Mucosa of descending colon (tissue), 3 donors: ENCODE results near the gene IQCE. TPM values are rescaled to one million over a fixed set of nuclear protein-coding genes. Genes with fewer than 3 reads are reported as not detected.

ENCODE experiments used
- ATAC-seq: fragments of 200-7000 bp; cut with Tn5 transposase; one replicate; pipeline ENCODE4 v1.9.1; 2020; ENCODE audit warnings: mild to moderate bottlenecking, moderate library complexity
- DNase-seq, 3 donors: peaks; one replicate each; pipeline ENCODE4 v3.0.0-alpha.2; 2020
- H3K36me3 ChIP-seq: fragments of 200-600 bp; one replicate; pipeline ENCODE4 v1.8.0; 2021; ENCODE audit warnings: low read depth, mild to moderate bottlenecking
- H3K4me1 ChIP-seq: fragments of 200-600 bp; one replicate; pipeline ENCODE4 v1.8.0; 2021; ENCODE audit warnings: low read depth, mild to moderate bottlenecking
- H3K4me3 ChIP-seq: fragments of 200-600 bp; one replicate; pipeline ENCODE4 v1.8.0; 2021; ENCODE audit warnings: mild to moderate bottlenecking
- H3K9me3 ChIP-seq: fragments of 200-600 bp; one replicate; pipeline ENCODE4 v1.8.0; 2021; ENCODE audit warnings: mild to moderate bottlenecking
- intact Hi-C, 2 donors: fragments of 100-400 bp; cut with DNase I in 1 of 2; cut with micrococcal nuclease in 1 of 2; formaldehyde crosslinking; loops; one replicate each; pipeline versions ENCODE4 v1.11.0 to v1.11.1; 2022; cut with DNase I, micrococcal nuclease
- total RNA-seq, 3 donors: library from RNA; stranded (reverse); fragmentation: NEBNext Ultra II Directional in 2 of 3; extraction: Animal tissue kit (Norgen Biotek cat#: 25700) in 2 of 3; gene quantifications; one replicate each; pipeline versions ENCODE4 v1.2.1 to v1.2.4, GENCODE V29; 2021 to 2023
- TF ChIP-seq, protein P1 (sequence below): fragments of 200-600 bp; IDR thresholded peaks from one replicate; pipeline ENCODE4 v1.8.0; 2022; ENCODE audit warnings: antibody characterized with exemption, mild to moderate bottlenecking
- donor health status: DM: no; HTN: no; CAD: no; lungs with moderate emphysema.
- donor health status: DM: no; HTN: no; CAD: no.
- donor health status: DM: no; HTN: yes; CAD: no.

Gene IQCE
- total RNA-seq, 3 donors from 2014 or later = 27.9 to 41.2 (median 35.9) TPM

DNA sequence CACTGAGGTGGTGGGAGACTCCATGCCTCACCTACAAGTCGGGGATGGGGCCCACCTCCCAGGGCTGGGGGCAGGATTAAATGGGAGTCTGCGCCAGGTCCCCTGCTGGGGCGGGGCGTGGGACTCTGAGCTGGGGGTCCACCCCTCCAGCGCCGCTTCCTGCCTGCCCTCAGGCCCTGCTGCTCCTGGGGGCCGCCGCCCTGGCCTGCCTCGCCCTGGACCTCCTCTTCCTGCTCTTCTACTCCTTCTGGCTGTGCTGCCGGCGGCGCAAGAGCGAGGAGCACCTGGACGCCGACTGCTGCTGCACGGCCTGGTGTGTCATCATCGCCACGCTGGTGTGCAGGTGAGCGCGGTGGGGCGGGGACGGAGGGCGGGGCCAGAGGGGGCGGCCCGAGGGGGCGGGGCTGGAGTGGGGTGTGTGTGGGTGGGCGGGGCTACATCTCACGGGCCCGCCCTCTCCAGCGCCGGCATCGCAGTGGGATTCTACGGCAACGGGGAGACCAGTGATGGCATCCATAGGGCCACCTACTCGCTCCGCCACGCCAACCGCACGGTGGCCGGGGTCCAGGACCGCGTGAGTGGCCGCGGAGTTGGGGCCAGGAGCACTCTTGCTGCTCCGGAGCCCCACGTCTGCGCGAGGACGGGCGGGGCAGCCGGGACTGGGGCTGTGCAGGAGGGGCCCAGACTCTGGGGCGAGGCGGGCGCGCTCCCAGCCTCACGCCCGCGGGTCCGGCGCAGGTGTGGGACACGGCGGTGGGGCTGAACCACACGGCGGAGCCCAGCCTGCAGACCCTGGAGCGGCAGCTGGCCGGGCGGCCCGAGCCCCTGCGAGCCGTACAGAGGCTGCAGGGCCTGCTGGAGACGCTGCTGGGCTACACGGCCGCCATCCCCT lies 88.1 kb downstream of the IQCE start:
- DNase-seq (no peak), ATAC-seq (no peak)
- peaks cover 3% of the 10 kb centered on the region for H3K4me1 ChIP-seq
- H3K4me3 ChIP-seq = no peak overlapping the region
- intact Hi-C loops = no loop called here
- TF ChIP-seq, protein P1, sequence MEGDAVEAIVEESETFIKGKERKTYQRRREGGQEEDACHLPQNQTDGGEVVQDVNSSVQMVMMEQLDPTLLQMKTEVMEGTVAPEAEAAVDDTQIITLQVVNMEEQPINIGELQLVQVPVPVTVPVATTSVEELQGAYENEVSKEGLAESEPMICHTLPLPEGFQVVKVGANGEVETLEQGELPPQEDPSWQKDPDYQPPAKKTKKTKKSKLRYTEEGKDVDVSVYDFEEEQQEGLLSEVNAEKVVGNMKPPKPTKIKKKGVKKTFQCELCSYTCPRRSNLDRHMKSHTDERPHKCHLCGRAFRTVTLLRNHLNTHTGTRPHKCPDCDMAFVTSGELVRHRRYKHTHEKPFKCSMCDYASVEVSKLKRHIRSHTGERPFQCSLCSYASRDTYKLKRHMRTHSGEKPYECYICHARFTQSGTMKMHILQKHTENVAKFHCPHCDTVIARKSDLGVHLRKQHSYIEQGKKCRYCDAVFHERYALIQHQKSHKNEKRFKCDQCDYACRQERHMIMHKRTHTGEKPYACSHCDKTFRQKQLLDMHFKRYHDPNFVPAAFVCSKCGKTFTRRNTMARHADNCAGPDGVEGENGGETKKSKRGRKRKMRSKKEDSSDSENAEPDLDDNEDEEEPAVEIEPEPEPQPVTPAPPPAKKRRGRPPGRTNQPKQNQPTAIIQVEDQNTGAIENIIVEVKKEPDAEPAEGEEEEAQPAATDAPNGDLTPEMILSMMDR = no peak
- H3K36me3 ChIP-seq = no peaks in the 10 kb centered on the region
- no peaks in the 10 kb centered on the region for H3K9me3 ChIP-seq

DNA sequence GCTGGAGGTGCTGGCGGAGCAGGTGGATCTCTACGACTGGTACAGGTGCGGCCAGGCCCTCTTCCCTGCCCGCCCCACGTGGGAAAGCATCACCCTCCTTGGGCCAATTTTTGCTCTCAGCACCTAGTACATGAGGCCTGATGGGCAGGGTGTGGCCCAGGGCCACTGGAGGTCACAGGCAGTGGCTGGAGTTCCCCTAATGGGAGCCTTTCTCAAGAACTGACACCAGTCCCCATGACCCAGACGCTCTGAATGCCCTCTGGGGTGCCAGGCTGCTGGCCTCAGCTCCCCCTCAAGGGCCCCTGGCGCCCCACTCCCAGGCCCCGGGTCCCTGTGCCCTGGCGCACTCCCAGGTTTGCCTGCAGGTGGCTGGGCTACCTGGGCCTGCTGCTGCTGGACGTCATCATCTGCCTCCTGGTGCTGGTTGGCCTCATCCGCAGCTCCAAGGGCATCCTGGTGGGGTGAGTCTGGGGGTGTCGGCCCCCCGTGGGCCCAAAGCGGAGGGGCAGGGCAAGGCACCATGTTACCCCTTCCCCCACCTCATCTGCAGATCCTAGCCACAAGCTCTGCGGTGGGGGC lies 88.9 kb downstream of the IQCE start:
- ATAC-seq = no peak
- Histone ChIP-seq H3K4me3 (no peak overlapping the region), H3K4me1 (peaks cover 3% of the 10 kb centered on the region), H3K9me3 (no peaks in the 10 kb centered on the region), H3K36me3 (no peaks in the 10 kb centered on the region)
- no peak for DNase-seq
- intact Hi-C loops = no loop called here
- TF ChIP-seq, protein P1 = no peak

- Histone ChIP-seq H3K9me3 (no peaks in the 10 kb centered on the region), H3K36me3 (no peaks in the 10 kb centered on the region), H3K4me1 (peaks cover 2% of the 10 kb centered on the region), H3K4me3 (no peak overlapping the region)
- no peak for DNase-seq
- ATAC-seq = no peak
- TF ChIP-seq, protein P1 = no peak
- intact Hi-C loops = no loop called here
These were observed 90.5 kb downstream of the IQCE start for GRCh38 chr7:2649139-2649838.

- intact Hi-C loops = no loop called here
- Histone ChIP-seq H3K9me3 (no peaks in the 10 kb centered on the region), H3K36me3 (no peaks in the 10 kb centered on the region), H3K4me3 (no peak overlapping the region), H3K4me1 (no peaks in the 10 kb centered on the region)
- ATAC-seq (no peak), DNase-seq (no peak)
- TF ChIP-seq, protein P1 = no peak
These were observed 91.2 kb downstream of the IQCE start for GRCh38 chr7:2649991-2650390.

DNA sequence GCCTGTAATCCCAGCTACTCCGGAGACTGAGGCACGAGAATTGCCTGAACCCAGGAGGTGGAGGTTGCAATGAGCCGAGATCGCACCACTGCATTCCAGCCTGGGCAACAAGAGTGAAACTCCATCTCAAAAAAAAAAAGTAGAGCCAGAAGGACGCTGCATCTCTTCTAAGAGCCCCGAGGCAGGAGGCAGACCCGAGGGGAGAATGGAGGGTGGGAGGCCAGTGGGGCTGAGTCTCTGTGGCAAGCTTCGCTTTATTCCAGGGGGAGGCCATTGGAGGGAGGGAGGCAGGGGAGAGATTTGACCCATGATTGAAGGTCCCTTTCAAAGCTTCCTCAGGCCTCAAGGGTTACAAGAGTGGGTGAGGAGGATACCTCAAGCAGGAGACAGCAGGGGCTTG lies 91.7 kb downstream of the IQCE start:
- DNase-seq = no peak
- H3K9me3 ChIP-seq = no peaks in the 10 kb centered on the region
- no peak overlapping the region for H3K4me3 ChIP-seq
- intact Hi-C loops = no loop called here
- TF ChIP-seq, protein P1 = no peak
- no peak for ATAC-seq
- no peaks in the 10 kb centered on the region for H3K36me3 ChIP-seq
- no peaks in the 10 kb centered on the region for H3K4me1 ChIP-seq
